Activated T-cell treated with anti-CD3 and anti-CD28 coated beads, Interleukin-2, amount 50 U/mL, for 1 hour (primary cell): Measurements from ENCODE around the gene HMGB3.
"Not testable (repeated sequence)": the region's sequence is repeated elsewhere in the genome, so short reads cannot be mapped to it uniquely, and the experiment has no call there.

Source experiments
- DNase-seq: peaks from one replicate; pipeline ENCODE4 v3.0.0-alpha.2; 2020

HMGB3 gene

GRCh38 chrX:150980186-150980585 lies 2.9 kb upstream of the HMGB3 start:
- no peak for DNase-seq

- no peak for DNase-seq
These were observed 2.4 kb upstream of the HMGB3 start for GRCh38 chrX:150980711-150981110.

GRCh38 chrX:150982235-150982787 lies 824 bp upstream of the HMGB3 start:
- DNase-seq = no peak

DNA sequence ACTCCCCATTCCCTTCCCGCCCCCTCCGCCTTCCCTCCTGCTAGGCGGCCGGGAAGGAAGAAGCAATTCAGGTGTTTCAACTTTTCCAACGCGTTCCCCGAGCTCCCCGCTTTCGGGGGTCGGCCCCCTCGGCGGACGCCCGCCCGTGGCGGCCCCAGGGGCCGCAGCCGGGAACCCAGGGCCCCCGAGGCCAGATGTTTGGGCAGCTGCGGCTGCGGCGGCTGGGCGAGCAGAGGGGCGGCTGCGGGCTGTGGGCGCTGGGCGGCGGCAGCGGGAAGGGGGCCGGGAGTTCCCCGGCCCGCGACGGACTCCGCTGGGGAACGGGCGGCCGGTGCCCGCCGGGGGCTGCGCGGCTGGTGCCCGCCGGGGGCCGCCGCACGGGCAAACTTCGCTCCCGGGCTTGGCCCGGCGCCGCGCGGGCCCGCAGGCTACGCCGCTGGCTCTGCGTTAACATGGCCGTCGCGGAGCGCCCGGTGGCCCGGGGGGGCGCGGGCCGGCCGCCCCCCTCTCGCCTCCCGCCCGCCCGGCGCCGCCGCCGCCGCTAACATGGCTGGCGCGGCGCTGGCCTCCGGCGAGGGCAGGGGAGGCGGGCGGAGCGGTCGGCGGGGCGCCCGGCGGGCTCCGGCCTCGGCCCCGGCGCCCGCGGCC lies 510 bp downstream of the HMGB3 start:
- no peak for DNase-seq

DNA sequence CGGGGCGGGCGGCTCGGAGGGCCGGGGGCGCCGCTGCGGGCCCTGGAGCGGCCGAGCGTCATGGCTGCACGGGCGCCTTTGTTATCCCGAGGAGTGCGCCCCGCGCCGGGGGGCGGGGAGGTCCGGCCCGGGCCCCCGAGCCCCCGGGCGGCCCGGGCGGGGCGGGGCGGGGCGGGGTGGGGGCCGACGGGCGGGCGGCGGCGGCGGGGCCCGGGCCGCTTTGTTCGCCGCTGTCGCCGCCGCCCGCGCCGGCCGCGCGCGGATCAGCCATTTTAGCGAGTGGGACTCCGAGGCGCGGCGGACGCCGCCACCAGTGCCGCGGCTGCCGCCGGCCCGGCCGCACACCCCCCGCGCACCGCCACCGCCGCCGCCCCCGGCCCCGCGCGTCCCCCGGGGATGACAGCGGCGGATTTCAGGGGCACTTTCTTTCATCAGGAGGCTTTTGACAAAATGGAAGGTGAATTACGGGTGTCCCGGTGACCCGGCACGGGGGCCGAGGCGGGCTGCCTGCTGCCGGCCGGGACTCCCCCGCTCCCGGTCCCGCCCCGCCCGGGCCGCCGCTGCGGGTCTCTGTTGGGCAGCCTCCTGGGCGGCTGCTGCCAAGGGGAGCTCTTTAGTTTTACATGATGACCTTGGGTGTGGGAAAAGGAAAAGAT lies 1.2 kb downstream of the HMGB3 start:
- peak; percentile 30 for DNase-seq

- DNase-seq = not testable (repeated sequence)
These were observed 4.6 kb downstream of the HMGB3 start for GRCh38 chrX:150987687-150988086.

DNA sequence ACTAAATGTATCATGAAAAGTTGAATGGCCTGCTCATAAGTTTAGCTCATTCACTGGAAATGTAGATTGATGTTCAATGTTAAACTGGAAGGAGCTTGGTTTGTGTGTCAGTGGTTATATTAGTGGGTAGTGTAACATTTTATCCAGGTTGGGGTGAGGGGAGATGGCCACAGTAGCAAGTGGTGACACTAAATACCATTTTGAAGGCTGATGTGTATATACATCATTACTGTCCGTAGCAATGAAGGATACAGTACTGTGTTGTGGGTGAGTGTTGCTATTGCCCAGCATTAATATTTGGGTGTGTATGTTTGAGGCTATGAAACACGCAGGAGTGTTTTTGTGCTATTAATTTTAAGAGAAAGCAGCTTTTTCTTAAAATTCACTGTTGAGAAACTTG lies 6.3 kb downstream of the HMGB3 start:
- no peak for DNase-seq

GRCh38 chrX:150990910-150991309 lies 7.8 kb downstream of the HMGB3 start:
- DNase-seq = no peak

- no peak for DNase-seq
These were observed 17.8 kb downstream of the HMGB3 start for GRCh38 chrX:151000861-151001331.

DNA sequence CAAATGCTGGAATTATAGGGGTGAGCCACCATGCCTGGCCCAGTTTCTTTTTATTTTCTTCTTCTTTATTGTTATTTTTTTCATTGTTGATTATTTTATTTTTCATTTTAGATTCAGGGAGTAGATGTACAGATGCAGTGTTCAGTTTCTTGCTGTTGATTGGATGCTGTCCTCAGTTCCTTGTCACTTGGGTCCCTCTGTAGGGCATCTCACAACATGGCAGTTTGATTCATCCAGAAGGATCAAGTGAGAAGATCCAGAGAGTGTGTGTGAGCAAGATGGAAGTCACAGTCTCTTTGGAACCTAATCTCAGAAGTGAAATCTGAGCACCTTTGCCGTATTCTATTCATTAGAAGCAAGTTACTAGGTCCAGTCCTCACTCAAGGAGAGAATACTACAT lies 20.9 kb downstream of the HMGB3 start:
- no peak for DNase-seq

DNA sequence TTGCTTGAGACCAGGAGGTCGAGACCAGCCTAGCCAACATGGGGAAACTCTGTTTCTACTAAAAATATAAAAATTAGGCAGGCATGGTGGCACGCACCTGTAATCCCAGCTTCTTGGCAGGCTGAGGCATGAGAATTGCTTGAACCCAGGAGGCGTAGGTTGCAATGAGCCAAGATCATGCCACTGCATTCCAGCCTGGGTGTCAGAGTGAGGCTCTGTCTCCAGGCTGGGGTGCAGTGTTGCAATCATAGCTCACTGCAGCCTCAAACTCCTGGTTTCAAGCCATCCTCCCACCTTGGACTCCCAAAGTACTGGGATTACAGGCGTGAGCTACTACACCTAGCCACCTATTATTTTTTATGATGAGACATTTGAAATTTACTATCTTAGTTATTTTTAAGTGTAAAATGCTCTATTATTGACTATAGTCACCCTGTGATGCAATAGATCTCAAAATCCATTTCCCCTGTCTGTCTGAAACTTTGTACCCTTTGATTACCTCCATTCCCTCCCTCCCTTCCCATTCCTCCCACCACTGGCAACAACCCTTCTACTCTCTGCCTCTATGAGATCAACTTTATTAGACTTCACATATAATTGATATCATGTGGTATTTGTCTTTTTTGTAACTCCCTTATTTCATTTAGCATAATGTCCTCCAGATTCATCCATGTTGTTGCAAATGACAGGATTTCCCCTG lies 23.4 kb downstream of the HMGB3 start:
- DNase-seq = no peak

DNA sequence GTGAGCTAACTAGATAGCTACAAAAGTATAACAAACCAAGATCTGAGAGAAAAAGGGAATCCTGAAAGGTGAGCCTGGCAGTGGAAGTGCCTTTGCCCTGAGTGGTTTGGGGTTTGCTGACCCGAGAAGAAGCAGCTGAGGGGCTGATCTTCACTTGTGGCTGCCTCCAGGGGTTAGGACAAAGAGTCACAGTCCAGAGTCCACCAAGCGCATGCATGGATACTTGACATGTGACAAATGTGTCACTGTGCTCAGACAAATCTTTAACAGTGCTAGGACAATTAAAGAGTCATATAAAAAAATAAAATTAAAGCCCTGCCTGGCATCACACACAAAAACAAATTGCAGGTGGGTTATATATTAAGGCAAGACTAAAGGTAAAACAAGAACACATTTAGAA lies 26.4 kb downstream of the HMGB3 start:
- DNase-seq = no peak

DNA sequence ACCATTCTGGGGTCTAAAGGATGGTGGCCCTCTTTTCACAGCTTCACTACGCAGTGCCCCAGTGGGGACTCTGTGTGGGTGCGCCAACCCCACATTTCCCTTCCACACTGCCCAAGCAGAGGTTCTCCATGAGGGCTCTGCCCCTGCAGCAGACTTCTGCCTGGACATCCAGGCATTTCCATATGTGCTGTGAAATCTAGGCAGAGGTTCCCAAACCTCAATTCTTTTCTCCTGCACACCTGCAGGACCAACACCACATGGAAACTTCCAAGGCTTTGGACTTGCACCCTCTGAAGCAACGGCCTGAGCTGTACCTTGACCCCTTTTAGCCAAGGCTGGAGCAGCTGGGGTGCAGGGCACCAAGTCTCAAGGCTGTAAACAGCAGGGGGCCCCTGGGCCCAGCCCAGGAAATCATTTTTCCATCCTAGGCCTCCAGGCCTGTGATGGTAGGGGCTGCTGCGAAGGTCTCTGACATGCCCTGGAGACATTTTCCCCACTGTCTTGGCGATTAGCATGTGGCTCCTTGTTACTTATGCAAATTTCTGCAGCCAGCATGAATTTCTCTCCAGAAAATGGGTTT lies 30.1 kb downstream of the HMGB3 start:
- no peak for DNase-seq

DNA sequence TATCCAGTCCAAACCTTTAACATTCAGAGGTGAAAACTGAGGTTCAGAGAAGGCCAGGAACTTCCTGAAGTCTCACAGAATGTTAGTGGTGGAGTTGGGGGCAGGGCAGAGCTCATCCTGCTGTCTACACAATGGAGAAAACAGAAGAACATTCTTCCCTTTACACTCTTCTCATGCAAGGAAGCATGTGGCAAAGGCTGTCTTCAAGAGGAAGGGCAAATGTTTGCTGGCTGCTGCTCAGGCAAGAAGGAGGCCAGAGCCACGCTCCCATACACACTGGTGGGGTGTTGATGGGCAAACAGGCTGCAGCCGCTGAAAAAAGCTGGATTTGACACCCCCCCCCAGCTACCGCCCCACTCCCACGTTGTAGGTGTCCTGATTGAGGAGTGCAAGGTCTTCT lies 32.5 kb downstream of the HMGB3 start:
- no peak for DNase-seq

DNA sequence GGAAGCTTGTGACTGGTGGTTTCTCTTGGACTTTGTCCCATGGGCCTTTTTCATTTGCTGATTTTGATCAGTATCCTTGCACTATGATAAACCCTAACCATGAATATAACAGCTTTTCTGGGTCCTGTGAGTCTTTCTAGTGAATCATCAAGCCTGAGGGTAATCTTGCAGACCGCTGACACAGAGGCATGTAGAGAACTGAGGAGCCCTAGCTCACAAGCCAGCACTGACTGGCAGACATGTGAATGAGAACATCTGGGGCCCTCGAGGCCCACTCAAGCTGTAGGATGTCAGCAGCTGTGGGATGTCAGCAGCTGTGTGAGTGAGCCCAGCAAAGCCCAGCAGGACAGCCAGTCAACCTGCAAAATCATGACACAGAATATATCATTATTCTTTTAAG lies 36.7 kb downstream of the HMGB3 start:
- DNase-seq = no peak

GRCh38 chrX:151030845-151031244 lies 47.7 kb downstream of the HMGB3 start:
- DNase-seq = no peak

GRCh38 chrX:151031391-151031975 lies 48.3 kb downstream of the HMGB3 start:
- no peak for DNase-seq

DNA sequence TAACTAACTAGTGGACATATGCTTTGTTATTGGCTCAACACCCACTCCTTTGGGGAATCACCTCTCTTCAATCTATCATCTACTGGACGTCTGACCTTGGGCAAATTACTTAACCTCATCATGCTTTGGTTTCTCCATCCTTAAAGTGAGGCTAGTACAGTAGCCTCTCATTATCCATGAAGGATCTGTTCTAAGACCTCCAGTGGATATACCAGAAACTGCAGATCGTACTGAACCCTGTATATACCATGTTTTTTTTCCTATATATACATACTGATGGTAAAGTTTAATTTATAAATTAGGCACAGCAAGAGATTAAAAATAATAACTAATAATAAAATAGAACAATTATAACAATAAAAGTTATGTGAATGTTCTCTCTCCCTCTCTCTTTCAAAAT lies 56.2 kb downstream of the HMGB3 start:
- no peak for DNase-seq
